OCI-LY3 (cell line): Measurements from ENCODE around the gene SPATA9.
"Not testable (repeated sequence)": the region's sequence is repeated elsewhere in the genome, so short reads cannot be mapped to it uniquely, and the experiment has no call there.

Experiments
- H2AFZ ChIP-seq: fragments of 200-600, 300-600 bp; shearing (Covaris generic); 2 replicates; pipeline ENCODE4 v1.6.0; 2014; ENCODE audit warnings: antibody characterized with exemption, low read depth, low read length
- H3K27ac ChIP-seq: fragments of 200-600, 300-600 bp; sonication (generic); 2 replicates; pipeline ENCODE4 v1.5.1; 2014; ENCODE audit warnings: mild to moderate bottlenecking, low read length, moderate library complexity, mixed read lengths
- H3K27me3 ChIP-seq: fragments of 200-600, 300-600 bp; sonication (generic); 2 replicates; pipeline ENCODE4 v1.6.1; 2014; ENCODE audit warnings: low read depth, low read length, mixed read lengths
- H3K36me3 ChIP-seq: fragments of 200-600, 300-600 bp; sonication (generic); replicated peaks from 2 replicates; pipeline ENCODE3; 2014; ENCODE audit warnings: low read depth, low read length, mixed read lengths
- H3K4me1 ChIP-seq: fragments of 300-600, 200-600 bp; sonication (generic); 2 replicates; pipeline ENCODE4 v1.6.1; 2014; ENCODE audit warnings: low read length, mixed read lengths
- H3K4me2 ChIP-seq: fragments of 200-600, 300-600 bp; sonication (generic); 2 replicates; pipeline ENCODE4 v1.6.1; 2014; ENCODE audit warnings: low read length, mixed read lengths
- H3K4me3 ChIP-seq: fragments of 300-600, 200-600 bp; sonication (generic); 2 replicates; pipeline ENCODE4 v1.5.1; 2014; ENCODE audit warnings: antibody characterized with exemption, mild to moderate bottlenecking, low read length, moderate library complexity
- H3K79me2 ChIP-seq: fragments of 300-600, 200-600 bp; shearing (Covaris generic); 2 replicates; pipeline ENCODE4 v1.6.1; 2014; ENCODE audit warnings: mild to moderate bottlenecking, low read length, mixed read lengths
- H3K9ac ChIP-seq: fragments of 300-600, 200-600 bp; shearing (Covaris generic); 2 replicates; pipeline ENCODE4 v1.6.0; 2014; ENCODE audit warnings: mild to moderate bottlenecking, low read length, moderate library complexity
- H3K9me3 ChIP-seq: fragments of 200-600, 300-600 bp; shearing (Covaris generic); 2 replicates; pipeline ENCODE4 v1.6.1; 2014; ENCODE audit warnings: low read length, mixed read lengths; ENCODE audit not compliant: insufficient read depth
- H4K20me1 ChIP-seq: fragments of 200-600, 300-600 bp; sonication (generic); 2 replicates; pipeline ENCODE4 v1.6.1; 2016; ENCODE audit warnings: low read length, mixed read lengths; ENCODE audit not compliant: insufficient read depth
- EZH2phosphoT487 ChIP-seq: fragments of 200-600 bp; shearing (Covaris generic); IDR thresholded peaks from 2 replicates; pipeline ENCODE4 v1.6.1; 2018; ENCODE audit warnings: antibody characterized with exemption, mixed run types, low read depth
- TF ChIP-seq, protein P1 (sequence below): fragments of 200-600, 300-600 bp; sonication (generic); IDR thresholded peaks from 2 replicates; pipeline ENCODE4 v1.5.1; 2014; ENCODE audit warnings: antibody characterized with exemption, low read length, low read depth

Gene SPATA9

GRCh38 chr5:95646569-95647431 lies 36.0 kb downstream of the SPATA9 start, which contains the start of gene RFESD:
Gene RFESD, plus strand, starts transcription at chr5:95646777. Its CDS starts 5,495 bp downstream, at chr5:95652272.
- H3K36me3 ChIP-seq: no peaks in the 10 kb centered on the region
- no peaks in the 10 kb centered on the region for H3K79me2 ChIP-seq
- no peak for TF ChIP-seq EZH2phosphoT487
- TF ChIP-seq, protein P1, sequence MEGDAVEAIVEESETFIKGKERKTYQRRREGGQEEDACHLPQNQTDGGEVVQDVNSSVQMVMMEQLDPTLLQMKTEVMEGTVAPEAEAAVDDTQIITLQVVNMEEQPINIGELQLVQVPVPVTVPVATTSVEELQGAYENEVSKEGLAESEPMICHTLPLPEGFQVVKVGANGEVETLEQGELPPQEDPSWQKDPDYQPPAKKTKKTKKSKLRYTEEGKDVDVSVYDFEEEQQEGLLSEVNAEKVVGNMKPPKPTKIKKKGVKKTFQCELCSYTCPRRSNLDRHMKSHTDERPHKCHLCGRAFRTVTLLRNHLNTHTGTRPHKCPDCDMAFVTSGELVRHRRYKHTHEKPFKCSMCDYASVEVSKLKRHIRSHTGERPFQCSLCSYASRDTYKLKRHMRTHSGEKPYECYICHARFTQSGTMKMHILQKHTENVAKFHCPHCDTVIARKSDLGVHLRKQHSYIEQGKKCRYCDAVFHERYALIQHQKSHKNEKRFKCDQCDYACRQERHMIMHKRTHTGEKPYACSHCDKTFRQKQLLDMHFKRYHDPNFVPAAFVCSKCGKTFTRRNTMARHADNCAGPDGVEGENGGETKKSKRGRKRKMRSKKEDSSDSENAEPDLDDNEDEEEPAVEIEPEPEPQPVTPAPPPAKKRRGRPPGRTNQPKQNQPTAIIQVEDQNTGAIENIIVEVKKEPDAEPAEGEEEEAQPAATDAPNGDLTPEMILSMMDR: no peak
- peaks cover 38% of the 10 kb centered on the region for H3K4me1 ChIP-seq
- peak within 1 kb of the TSS; percentile 93 for H3K9ac ChIP-seq
- H3K27me3 ChIP-seq: no peaks in the 10 kb centered on the region
- H3K4me2 ChIP-seq: peak within 1 kb of the TSS; percentile 97
- H2AFZ ChIP-seq: peak within 1 kb of the TSS; percentile 89
- no peaks in the 10 kb centered on the region for H4K20me1 ChIP-seq
- peak within 1 kb of the TSS; percentile 83 for H3K4me3 ChIP-seq
- H3K9me3 ChIP-seq: no peaks in the 10 kb centered on the region
- peak within 1 kb of the TSS; percentile 94 for H3K27ac ChIP-seq

DNA sequence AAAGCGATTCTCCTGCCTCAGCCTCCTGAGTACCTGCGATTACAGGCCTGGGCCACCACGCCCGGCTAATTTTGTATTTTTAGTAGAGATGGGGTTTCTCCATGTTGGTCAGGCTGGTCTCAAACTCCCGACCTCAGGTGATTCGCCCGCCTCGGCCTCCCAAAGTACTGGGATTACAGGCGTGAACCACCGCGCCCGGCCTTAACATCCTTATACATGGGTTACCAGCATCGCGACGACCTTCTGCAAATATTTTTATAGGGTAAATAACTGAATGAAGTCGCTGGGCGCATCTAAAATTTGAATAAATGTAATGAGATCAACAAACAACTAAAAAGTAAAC lies 36.6 kb downstream of the SPATA9 start:
- H3K4me1 ChIP-seq: peaks cover 38% of the 10 kb centered on the region
- peak overlapping the region; percentile 97 for H3K4me2 ChIP-seq
- not testable (repeated sequence) for H3K9me3 ChIP-seq, H3K36me3 ChIP-seq, H3K79me2 ChIP-seq, H4K20me1 ChIP-seq, H3K27me3 ChIP-seq, H3K27ac ChIP-seq
- peak overlapping the region; percentile 83 for H3K4me3 ChIP-seq
- H3K9ac ChIP-seq: 0 out of 2 replicates have a peak overlapping the region, but pooled peaks have one; percentile 22
- H2AFZ ChIP-seq: peak overlapping the region; percentile 74; the same call in 1 of the 2 replicates

GRCh38 chr5:95644351-95645042 lies 38.3 kb downstream of the SPATA9 start:
- no peak overlapping the region for H3K27ac ChIP-seq
- H3K36me3 ChIP-seq: no peaks in the 10 kb centered on the region
- no peak for TF ChIP-seq EZH2phosphoT487
- TF ChIP-seq, protein P1: peak; percentile 83
- H4K20me1 ChIP-seq: no peaks in the 10 kb centered on the region
- H3K4me2 ChIP-seq: peak overlapping the region; percentile 61
- peak overlapping the region; percentile 10; the same call in 1 of the 2 replicates for H3K9ac ChIP-seq
- H3K4me3 ChIP-seq: 0 out of 2 replicates have a peak overlapping the region, but pooled peaks have one; percentile 12
- peak overlapping the region; percentile 96 for H2AFZ ChIP-seq
- peaks cover 36% of the 10 kb centered on the region for H3K4me1 ChIP-seq
- H3K9me3 ChIP-seq: no peaks in the 10 kb centered on the region
- H3K79me2 ChIP-seq: no peaks in the 10 kb centered on the region
- no peaks in the 10 kb centered on the region for H3K27me3 ChIP-seq

DNA sequence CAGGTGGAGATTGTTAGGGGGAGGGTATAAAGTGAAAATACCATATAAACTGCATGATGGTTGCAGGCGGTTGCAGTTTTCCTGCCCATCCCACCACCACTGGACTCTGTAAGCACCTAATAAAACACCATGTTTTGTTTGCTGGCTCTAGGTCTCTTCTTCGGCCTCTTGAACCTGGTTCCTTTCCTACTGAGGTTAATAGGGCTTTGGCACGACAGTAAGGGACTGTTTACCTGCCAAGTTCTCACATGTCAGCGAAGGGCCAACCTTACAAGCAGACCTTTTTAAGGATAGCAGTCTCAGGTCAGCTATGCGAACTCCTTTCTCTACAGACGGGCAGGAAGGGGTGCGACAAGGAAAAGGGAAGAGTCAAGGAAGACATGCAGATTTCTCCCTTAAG lies 39.6 kb downstream of the SPATA9 start:
- no peak overlapping the region for H2AFZ ChIP-seq
- H3K4me3 ChIP-seq: no peak overlapping the region
- no peaks in the 10 kb centered on the region for H4K20me1 ChIP-seq
- no peak overlapping the region for H3K4me2 ChIP-seq
- no peaks in the 10 kb centered on the region for H3K79me2 ChIP-seq
- H3K36me3 ChIP-seq: no peaks in the 10 kb centered on the region
- H3K27me3 ChIP-seq: no peaks in the 10 kb centered on the region
- peaks cover 22% of the 10 kb centered on the region for H3K4me1 ChIP-seq
- TF ChIP-seq, protein P1: no peak
- no peak for TF ChIP-seq EZH2phosphoT487
- H3K9me3 ChIP-seq: no peaks in the 10 kb centered on the region
- H3K9ac ChIP-seq: no peak overlapping the region
- H3K27ac ChIP-seq: no peak overlapping the region
